Measurements from ENCODE around the gene ATP2A2. TPM values are rescaled to one million over a fixed set of nuclear protein-coding genes. Genes with fewer than 3 reads are reported as not detected.
A peak's percentile ranks its signal among the peaks of the same experiment; 100 is the strongest.

ATP2A2 gene
- total and polyA plus RNA-seq, 2 of the 4 experiments (the other 2 are of a cell fraction) = 166 to 225 TPM

- no peaks in the 10 kb centered on the region for H3K9me3 ChIP-seq (ENCODE audit: control insufficient read depth, insufficient read depth, low read length)
- H4K5ac ChIP-seq (ENCODE audit: low read depth, low read length) = no peak overlapping the region
- H2BK20ac ChIP-seq (ENCODE audit: low read depth, low read length) = no peak overlapping the region
- H4K20me1 ChIP-seq (ENCODE audit: insufficient read depth, low read length) = peaks cover 14% of the 10 kb centered on the region
- peaks cover 12% of the 10 kb centered on the region for H3K9me1 ChIP-seq (ENCODE audit: insufficient read depth, low read length)
- H3K27me3 ChIP-seq (ENCODE audit: control insufficient read depth, insufficient read depth, low read length) = no peaks in the 10 kb centered on the region
- peak; percentile 43 for DNase-seq
- no peak overlapping the region for H2AFZ ChIP-seq (replicated peaks; ENCODE audit: low read length, poor library complexity)
- peaks cover 18% of the 10 kb centered on the region for H3K36me3 ChIP-seq (ENCODE audit: control insufficient read depth, insufficient read depth, low read length)
- intact Hi-C loops (cut with micrococcal nuclease) = no loop called here
- no TSS peak for BruUV-seq (replicated peaks)
- peak; percentile 18 for ATAC-seq (ENCODE audit: low read depth)
- H3K4me1 ChIP-seq (ENCODE audit: control insufficient read depth, insufficient read depth, low read length) = no peaks in the 10 kb centered on the region
- no peak overlapping the region for H2AK9ac ChIP-seq (replicated peaks; ENCODE audit: low read depth, low read length, poor library complexity)
- TF ChIP-seq ELK1 (IDR thresholded peaks at IDR 0.05; ENCODE audit: borderline replicate concordance, low read depth, low read length) (no peak), MAFK (IDR thresholded peaks at IDR 0.05; ENCODE audit: low read depth, low read length) (no peak), MAZ (IDR thresholded peaks at IDR 0.05; ENCODE audit: borderline replicate concordance, low read depth, low read length) (no peak), RCOR1 (IDR thresholded peaks at IDR 0.05; ENCODE audit: insufficient replicate concordance, low read length) (no peak), RAD21 (IDR thresholded peaks at IDR 0.05; ENCODE audit: low read length) (no peak), BHLHE40 (IDR thresholded peaks at IDR 0.05; ENCODE audit: low read depth, low read length) (no peak), NFE2L2 (IDR thresholded peaks at IDR 0.05; ENCODE audit: low read depth, low read length) (no peak), CHD1 (IDR thresholded peaks at IDR 0.05; ENCODE audit: low read depth, low read length) (no peak), POLR2A (IDR thresholded peaks at IDR 0.05; ENCODE audit: low read depth, low read length) (no peak), SMC3 (IDR thresholded peaks at IDR 0.05; ENCODE audit: low read depth, low read length) (no peak), CTCF (conservative IDR thresholded peaks at IDR 0.05; ENCODE audit: low read depth, low read length) (no peak)
- H4K8ac ChIP-seq (ENCODE audit: low read depth in 2 of 2, low read length in 2 of 2) = no peak overlapping the region
- no peak overlapping the region for H2BK15ac ChIP-seq (ENCODE audit: low read depth, low read length)
- no peak overlapping the region for H3K27ac ChIP-seq (ENCODE audit: insufficient read depth, low read length)
- dilution Hi-C loops (cut with HindIII; ENCODE audit: low sequenced_read_pairs, unreplicated experiment) = no loop called here
- H2BK5ac ChIP-seq (ENCODE audit: low read depth, low read length, poor library complexity, severe bottlenecking) = no peak overlapping the region
- CTCF ChIA-PET = no interaction called here
- no peak overlapping the region for H3K4ac ChIP-seq (ENCODE audit: low read depth, low read length)
- H3K18ac ChIP-seq (ENCODE audit: low read depth, low read length) = no peak overlapping the region
- 50% methylated on average over 3 of the region's 7 CpGs; no CpG with 5 or more reads in 1 of the 2 experiments for WGBS, 2 experiments (ENCODE audit: extremely low coverage in 2 of 2, insufficient read length in 1 of 2)
- H4K91ac ChIP-seq (ENCODE audit: insufficient read depth, low read depth, low read length) = no peak overlapping the region
- no peak overlapping the region for H3K4me2 ChIP-seq (ENCODE audit: low read depth, low read length)
- H3K14ac ChIP-seq (replicated peaks; ENCODE audit: low read depth, low read length) = 0 out of 2 replicates have a peak overlapping the region, but pooled peaks have one; percentile 9
- peaks cover 0 to 9% of the 10 kb centered on the region in 2 experiments; a peak in 3 of 4 replicates for H3K79me1 ChIP-seq (ENCODE audit: low read depth in 1 of 2, low read length in 2 of 2)
- no peak overlapping the region for H3K56ac ChIP-seq (ENCODE audit: extremely low read depth, insufficient read depth, low read length)
- in situ Hi-C loops (cut with MboI; ENCODE audit: low sequenced_read_pairs) = no loop called here
- no peak overlapping the region for H2AK5ac ChIP-seq (ENCODE audit: low read depth, low read length)
- H3K4me3 ChIP-seq (ENCODE audit: insufficient read depth, low read depth, low read length) = no peak overlapping the region
- POLR2A ChIA-PET (ENCODE audit: unreplicated experiment) = no interaction called here
- H2BK120ac ChIP-seq (ENCODE audit: low read depth, low read length) = no peak overlapping the region
- H3K23ac ChIP-seq (ENCODE audit: low read depth, low read length) = 0 out of 2 replicates have a peak overlapping the region, but pooled peaks have one; percentile 0
- no peak overlapping the region for H3K9ac ChIP-seq (ENCODE audit: low read depth, low read length)
These were observed 73.2 kb downstream of the ATP2A2 start for GRCh38 chr12:110354172-110354780.
